ENCODE measurements around the gene PGAM5.

Gene PGAM5

GRCh38 chr12:132727091-132727794 lies 16.6 kb downstream of the PGAM5 start:
- DNase-seq (ENCODE audit: low spot score): no peak
- Histone ChIP-seq H4K91ac (ENCODE audit: low read depth, low read length, poor library complexity) (no peak overlapping the region), H3K14ac (ENCODE audit: low read length) (no peak overlapping the region), H3K23ac (ENCODE audit: low read depth, low read length, poor library complexity) (no peak overlapping the region), H3K9ac (ENCODE audit: low read depth, low read length, poor library complexity) (peak overlapping the region; percentile 55), H3K4me2 (ENCODE audit: insufficient read depth, low read length, poor library complexity, severe bottlenecking) (no peak overlapping the region), H3K4ac (ENCODE audit: low read length) (no peak overlapping the region), H2BK12ac (ENCODE audit: low read length) (no peak overlapping the region), H3K4me3 (ENCODE audit: low read length in 2 of 2) (peak overlapping the region in 1 of 2 donors; percentile 47), H4K8ac (ENCODE audit: low read depth, low read length) (peak overlapping the region; percentile 17), H3K79me1 (ENCODE audit: low read depth, low read length) (peaks cover 5% of the 10 kb centered on the region), H3K9me3 (replicated peaks in 1 of 2; ENCODE audit: control insufficient read depth in 2 of 2, insufficient read depth in 1 of 2, low read depth in 1 of 2, low read length in 2 of 2) (peaks cover 4 to 8% of the 10 kb centered on the region in 2 donors), H3K27me3 (ENCODE audit: control insufficient read depth in 3 of 3, insufficient read depth in 3 of 3, low read depth in 1 of 3, low read length in 3 of 3) (no peaks in the 10 kb centered on the region), H3K18ac (ENCODE audit: low read length) (no peak overlapping the region), H3K27ac (replicated peaks; ENCODE audit: low read length) (no peak overlapping the region), H2BK120ac (ENCODE audit: low read depth, low read length) (no peak overlapping the region), H2AFZ (ENCODE audit: low read length) (no peak overlapping the region), H2AK5ac (ENCODE audit: low read depth, low read length) (no peak overlapping the region), H3K36me3 (replicated peaks in 1 of 2; ENCODE audit: control insufficient read depth in 2 of 2, insufficient read depth in 2 of 2, low read length in 2 of 2) (peaks cover 70 to 94% of the 10 kb centered on the region in 2 donors), H3K4me1 (ENCODE audit: control insufficient read depth in 2 of 2, insufficient read depth in 1 of 2, low read depth in 1 of 2, low read length in 2 of 2) (no peaks in the 10 kb centered on the region), H2BK15ac (ENCODE audit: low read length) (no peak overlapping the region), H2BK5ac (ENCODE audit: low read length) (no peak overlapping the region)
- WGBS, 2 donors (ENCODE audit: extremely low coverage in 2 of 2, insufficient read length in 2 of 2, insufficient replicate concordance in 1 of 2): no CpG with 5 or more reads among the region's 37 CpGs

- Histone ChIP-seq H2BK15ac (ENCODE audit: low read length) (no peak overlapping the region), H3K23ac (ENCODE audit: low read depth, low read length, poor library complexity) (peak overlapping the region; percentile 73), H3K79me1 (ENCODE audit: low read depth, low read length) (peaks cover 5% of the 10 kb centered on the region), H2BK5ac (ENCODE audit: low read length) (no peak overlapping the region), H3K4ac (ENCODE audit: low read length) (no peak overlapping the region), H3K14ac (ENCODE audit: low read length) (no peak overlapping the region), H2BK12ac (ENCODE audit: low read length) (no peak overlapping the region), H3K27me3 (ENCODE audit: control insufficient read depth in 3 of 3, insufficient read depth in 3 of 3, low read depth in 1 of 3, low read length in 3 of 3) (no peaks in the 10 kb centered on the region), H3K4me1 (ENCODE audit: control insufficient read depth in 2 of 2, insufficient read depth in 1 of 2, low read depth in 1 of 2, low read length in 2 of 2) (no peaks in the 10 kb centered on the region), H2AK5ac (ENCODE audit: low read depth, low read length) (no peak overlapping the region), H3K9me3 (replicated peaks in 1 of 2; ENCODE audit: control insufficient read depth in 2 of 2, insufficient read depth in 1 of 2, low read depth in 1 of 2, low read length in 2 of 2) (peaks cover 4 to 8% of the 10 kb centered on the region in 2 donors), H3K9ac (ENCODE audit: low read depth, low read length, poor library complexity) (peak overlapping the region; percentile 60), H3K4me2 (ENCODE audit: insufficient read depth, low read length, poor library complexity, severe bottlenecking) (no peak overlapping the region), H2AFZ (ENCODE audit: low read length) (no peak overlapping the region), H4K91ac (ENCODE audit: low read depth, low read length, poor library complexity) (no peak overlapping the region), H3K18ac (ENCODE audit: low read length) (no peak overlapping the region), H4K8ac (ENCODE audit: low read depth, low read length) (no peak overlapping the region), H3K36me3 (replicated peaks in 1 of 2; ENCODE audit: control insufficient read depth in 2 of 2, insufficient read depth in 2 of 2, low read length in 2 of 2) (peaks cover 77 to 95% of the 10 kb centered on the region in 2 donors), H2BK120ac (ENCODE audit: low read depth, low read length) (no peak overlapping the region), H3K4me3 (ENCODE audit: low read length in 2 of 2) (no peak overlapping the region), H3K27ac (replicated peaks; ENCODE audit: low read length) (no peak overlapping the region)
- WGBS, 2 donors (ENCODE audit: extremely low coverage in 2 of 2, insufficient read length in 2 of 2, insufficient replicate concordance in 1 of 2): no CpG with 5 or more reads among the region's 7 CpGs
- DNase-seq (ENCODE audit: low spot score): no peak
Measured at GRCh38 chr12:132728502-132728901, 17.9 kb downstream of the PGAM5 start.

GRCh38 chr12:132729541-132730320 lies 19.1 kb downstream of the PGAM5 start:
- Histone ChIP-seq H3K14ac (ENCODE audit: low read length) (no peak overlapping the region), H3K4ac (ENCODE audit: low read length) (no peak overlapping the region), H2BK12ac (ENCODE audit: low read length) (no peak overlapping the region), H3K27ac (replicated peaks; ENCODE audit: low read length) (no peak overlapping the region), H3K23ac (ENCODE audit: low read depth, low read length, poor library complexity) (no peak overlapping the region), H3K9ac (ENCODE audit: low read depth, low read length, poor library complexity) (no peak overlapping the region), H3K4me1 (ENCODE audit: control insufficient read depth in 2 of 2, insufficient read depth in 1 of 2, low read depth in 1 of 2, low read length in 2 of 2) (no peaks in the 10 kb centered on the region), H3K79me1 (ENCODE audit: low read depth, low read length) (peaks cover 5% of the 10 kb centered on the region), H3K4me2 (ENCODE audit: insufficient read depth, low read length, poor library complexity, severe bottlenecking) (no peak overlapping the region), H3K27me3 (ENCODE audit: control insufficient read depth in 3 of 3, insufficient read depth in 3 of 3, low read depth in 1 of 3, low read length in 3 of 3) (no peaks in the 10 kb centered on the region), H4K91ac (ENCODE audit: low read depth, low read length, poor library complexity) (no peak overlapping the region), H3K18ac (ENCODE audit: low read length) (no peak overlapping the region), H2AFZ (ENCODE audit: low read length) (no peak overlapping the region), H3K36me3 (replicated peaks in 1 of 2; ENCODE audit: control insufficient read depth in 2 of 2, insufficient read depth in 2 of 2, low read length in 2 of 2) (peaks cover 77 to 95% of the 10 kb centered on the region in 2 donors), H2BK15ac (ENCODE audit: low read length) (no peak overlapping the region), H3K4me3 (ENCODE audit: low read length in 2 of 2) (no peak overlapping the region), H2BK5ac (ENCODE audit: low read length) (no peak overlapping the region), H2AK5ac (ENCODE audit: low read depth, low read length) (no peak overlapping the region), H4K8ac (ENCODE audit: low read depth, low read length) (no peak overlapping the region), H2BK120ac (ENCODE audit: low read depth, low read length) (no peak overlapping the region), H3K9me3 (replicated peaks in 1 of 2; ENCODE audit: control insufficient read depth in 2 of 2, insufficient read depth in 1 of 2, low read depth in 1 of 2, low read length in 2 of 2) (peaks cover 4 to 8% of the 10 kb centered on the region in 2 donors)
- WGBS, 2 donors (ENCODE audit: extremely low coverage in 2 of 2, insufficient read length in 2 of 2, insufficient replicate concordance in 1 of 2): no CpG with 5 or more reads among the region's 24 CpGs
- DNase-seq (ENCODE audit: low spot score): no peak

GRCh38 chr12:132730353-132730752 lies 19.7 kb downstream of the PGAM5 start:
- no peak overlapping the region for H3K23ac ChIP-seq (ENCODE audit: low read depth, low read length, poor library complexity)
- no peak overlapping the region for H3K18ac ChIP-seq (ENCODE audit: low read length)
- no peak overlapping the region for H4K91ac ChIP-seq (ENCODE audit: low read depth, low read length, poor library complexity)
- H3K4me3 ChIP-seq (ENCODE audit: low read length in 2 of 2): no peak overlapping the region
- no peak overlapping the region for H2BK12ac ChIP-seq (ENCODE audit: low read length)
- no peak overlapping the region for H2BK15ac ChIP-seq (ENCODE audit: low read length)
- H3K4me2 ChIP-seq (ENCODE audit: insufficient read depth, low read length, poor library complexity, severe bottlenecking): no peak overlapping the region
- H2BK5ac ChIP-seq (ENCODE audit: low read length): no peak overlapping the region
- peaks cover 76 to 95% of the 10 kb centered on the region in 2 donors for H3K36me3 ChIP-seq (replicated peaks in 1 of 2; ENCODE audit: control insufficient read depth in 2 of 2, insufficient read depth in 2 of 2, low read length in 2 of 2)
- H3K14ac ChIP-seq (ENCODE audit: low read length): no peak overlapping the region
- H3K27me3 ChIP-seq (ENCODE audit: control insufficient read depth in 3 of 3, insufficient read depth in 3 of 3, low read depth in 1 of 3, low read length in 3 of 3): no peaks in the 10 kb centered on the region
- H3K27ac ChIP-seq (replicated peaks; ENCODE audit: low read length): no peak overlapping the region
- no peak overlapping the region for H2AFZ ChIP-seq (ENCODE audit: low read length)
- WGBS, 2 donors (ENCODE audit: extremely low coverage in 2 of 2, insufficient read length in 2 of 2, insufficient replicate concordance in 1 of 2): no CpG with 5 or more reads among the region's 11 CpGs
- no peaks in the 10 kb centered on the region for H3K4me1 ChIP-seq (ENCODE audit: control insufficient read depth in 2 of 2, insufficient read depth in 1 of 2, low read depth in 1 of 2, low read length in 2 of 2)
- no peak overlapping the region for H3K9ac ChIP-seq (ENCODE audit: low read depth, low read length, poor library complexity)
- no peak overlapping the region for H2BK120ac ChIP-seq (ENCODE audit: low read depth, low read length)
- DNase-seq (ENCODE audit: low spot score): no peak
- peaks cover 5% of the 10 kb centered on the region for H3K79me1 ChIP-seq (ENCODE audit: low read depth, low read length)
- no peak overlapping the region for H4K8ac ChIP-seq (ENCODE audit: low read depth, low read length)
- peaks cover 4 to 8% of the 10 kb centered on the region in 2 donors for H3K9me3 ChIP-seq (replicated peaks in 1 of 2; ENCODE audit: control insufficient read depth in 2 of 2, insufficient read depth in 1 of 2, low read depth in 1 of 2, low read length in 2 of 2)
- no peak overlapping the region for H2AK5ac ChIP-seq (ENCODE audit: low read depth, low read length)
- no peak overlapping the region for H3K4ac ChIP-seq (ENCODE audit: low read length)
